HG03571 (cell line): Measurements from ENCODE around the gene GNAO1.

Source experiments
- ATAC-seq: cut with Tn5 transposase; IDR thresholded peaks from one replicate; pipeline ENCODE4 v1.9.1; 2021; ENCODE audit not compliant: unreplicated experiment

The GNAO1 gene

GRCh38 chr16:56331399-56331798 lies 140.1 kb downstream of the GNAO1 start:
- no peak for ATAC-seq

DNA sequence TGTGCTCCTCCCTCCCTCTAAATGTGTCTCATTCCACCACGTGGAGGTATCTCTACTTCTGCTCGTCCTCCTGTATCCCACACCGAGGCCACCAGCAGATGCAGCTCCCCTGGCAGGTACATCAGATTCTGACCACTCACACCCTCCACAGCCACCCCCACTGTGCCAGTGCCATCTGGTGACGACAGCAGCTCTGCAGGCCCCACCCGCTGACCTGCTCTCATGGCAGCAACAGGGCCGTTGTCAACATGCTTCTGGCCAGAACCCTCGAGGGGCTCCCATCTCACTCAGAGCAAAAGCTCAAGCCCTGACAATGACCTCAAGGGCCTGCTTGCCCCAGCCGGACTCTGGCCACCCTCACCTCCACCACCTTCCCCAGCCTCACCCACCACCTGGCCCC lies 140.6 kb downstream of the GNAO1 start:
- ATAC-seq = no peak

- ATAC-seq = no peak
Observed at GRCh38 chr16:56332464-56333079, 141.3 kb downstream of the GNAO1 start.

GRCh38 chr16:56334761-56335160 lies 143.5 kb downstream of the GNAO1 start:
- no peak for ATAC-seq

DNA sequence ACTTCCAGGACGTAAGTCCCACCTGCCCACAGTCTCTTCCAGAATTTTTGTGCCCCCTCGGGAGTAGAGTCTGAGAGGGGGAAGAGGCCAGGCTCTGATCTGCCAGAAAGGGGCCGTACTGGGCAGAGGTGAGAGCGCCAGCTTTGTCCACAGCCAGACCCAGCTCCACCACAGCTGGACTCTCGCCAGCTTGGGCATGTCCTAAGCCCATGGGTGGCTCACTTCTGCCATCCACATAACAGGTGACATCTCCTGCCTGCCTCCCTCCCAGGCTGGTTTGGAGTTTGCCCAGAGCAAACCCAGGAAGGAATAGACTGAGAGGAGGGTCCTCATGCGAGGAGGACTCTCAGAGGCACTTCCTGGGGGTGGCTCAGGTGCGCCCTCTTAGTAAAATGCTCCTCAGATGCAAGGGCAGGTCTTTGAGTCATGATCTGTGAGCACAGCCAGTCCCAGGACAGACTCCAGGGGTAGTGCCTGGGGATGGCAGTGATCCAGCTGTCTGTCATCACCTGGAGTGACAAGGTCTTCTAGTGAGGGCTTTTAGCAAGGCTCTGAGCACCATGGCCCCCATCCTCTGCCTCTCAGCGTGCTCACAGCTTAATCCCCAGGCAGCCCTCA lies 144.9 kb downstream of the GNAO1 start:
- no peak for ATAC-seq

DNA sequence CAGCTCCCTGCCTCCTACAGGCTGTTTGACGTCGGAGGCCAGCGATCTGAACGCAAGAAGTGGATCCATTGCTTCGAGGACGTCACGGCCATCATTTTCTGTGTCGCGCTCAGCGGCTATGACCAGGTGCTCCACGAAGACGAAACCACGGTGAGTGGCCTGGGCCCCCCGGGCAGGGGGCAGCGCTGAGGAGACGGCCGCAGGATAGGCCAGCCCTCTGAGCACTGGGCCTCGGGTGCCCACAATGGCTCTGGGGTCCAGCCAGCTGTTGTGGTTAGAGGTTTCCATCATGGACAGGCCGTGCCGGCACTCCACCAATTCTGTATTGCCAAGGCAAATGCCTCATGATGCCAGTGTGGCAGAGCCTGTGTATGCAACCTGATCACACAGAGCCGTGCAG lies 145.4 kb downstream of the GNAO1 start:
- no peak for ATAC-seq

DNA sequence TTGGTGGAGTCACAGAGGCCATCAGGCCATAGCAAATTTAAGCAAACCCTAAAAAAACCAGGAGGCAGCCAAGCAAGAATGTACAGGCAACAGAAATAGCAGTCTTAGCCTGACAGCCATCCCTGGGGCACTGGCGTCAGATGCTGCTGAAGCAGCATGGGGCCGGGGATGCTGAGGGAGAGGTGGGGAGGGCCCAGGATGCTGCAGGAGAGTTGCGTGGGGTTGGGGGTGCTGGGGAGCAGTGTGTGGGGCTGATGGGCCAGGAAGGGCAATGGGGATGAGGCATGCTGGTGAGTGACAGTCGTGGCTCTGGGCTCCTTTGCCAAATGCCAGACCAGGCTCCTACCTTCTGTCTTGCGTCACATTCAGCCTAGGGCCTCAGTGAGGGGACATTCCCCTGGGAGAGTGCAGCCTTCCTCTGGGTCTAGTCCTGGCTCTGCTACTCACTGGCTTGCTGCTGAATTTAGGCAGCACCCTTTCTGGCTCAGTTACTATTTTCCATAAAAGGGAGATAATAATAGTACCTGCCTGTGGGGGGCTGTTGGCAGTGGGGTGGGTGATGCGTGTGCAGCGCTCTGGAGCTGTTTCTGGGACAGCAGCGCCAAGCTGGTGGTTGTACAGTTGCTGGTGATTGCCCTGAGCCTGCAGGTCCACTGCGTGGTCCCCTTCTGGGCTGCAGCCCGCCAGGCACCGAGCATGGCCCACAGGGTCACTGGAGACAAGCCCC lies 146.0 kb downstream of the GNAO1 start:
- no peak for ATAC-seq

- no peak for ATAC-seq
Observed at GRCh38 chr16:56337858-56338325, 146.6 kb downstream of the GNAO1 start.

DNA sequence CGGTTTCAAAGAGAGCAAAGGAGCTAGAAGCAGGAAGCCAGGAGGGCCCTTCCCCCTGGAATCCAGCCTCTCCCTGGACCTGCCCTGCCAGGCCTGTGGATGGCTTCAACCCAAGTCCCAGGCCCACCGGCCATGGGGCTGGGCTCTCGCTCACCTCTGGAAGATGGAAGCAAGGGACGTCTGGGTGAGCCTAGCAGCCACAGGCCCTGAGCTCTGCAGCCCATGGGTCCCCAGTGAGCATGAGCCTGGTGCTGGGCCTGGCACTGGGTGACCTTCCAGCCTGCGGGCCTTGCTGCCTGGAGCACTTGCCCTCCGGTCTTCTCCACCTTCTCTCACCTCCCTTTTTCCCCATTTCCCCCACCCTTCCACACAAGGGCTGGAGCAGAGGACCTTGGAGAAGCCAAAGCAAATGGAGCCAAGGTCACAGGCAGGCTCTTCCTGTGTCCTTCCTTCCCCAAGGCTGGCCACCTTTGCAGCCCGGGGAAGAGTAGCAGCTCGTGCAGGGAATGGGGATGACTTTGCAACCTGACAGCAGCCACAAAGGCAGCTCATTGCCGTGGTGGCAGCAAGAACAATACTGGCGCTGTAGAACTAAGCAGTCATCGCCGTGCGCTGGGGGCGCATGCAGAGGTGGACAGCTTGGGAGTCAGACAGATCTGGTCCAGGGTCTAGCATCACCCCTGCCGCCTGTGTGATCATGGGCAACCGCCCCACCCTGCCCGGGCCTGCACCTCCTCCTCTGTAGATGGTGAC lies 147.5 kb downstream of the GNAO1 start:
- no peak for ATAC-seq

DNA sequence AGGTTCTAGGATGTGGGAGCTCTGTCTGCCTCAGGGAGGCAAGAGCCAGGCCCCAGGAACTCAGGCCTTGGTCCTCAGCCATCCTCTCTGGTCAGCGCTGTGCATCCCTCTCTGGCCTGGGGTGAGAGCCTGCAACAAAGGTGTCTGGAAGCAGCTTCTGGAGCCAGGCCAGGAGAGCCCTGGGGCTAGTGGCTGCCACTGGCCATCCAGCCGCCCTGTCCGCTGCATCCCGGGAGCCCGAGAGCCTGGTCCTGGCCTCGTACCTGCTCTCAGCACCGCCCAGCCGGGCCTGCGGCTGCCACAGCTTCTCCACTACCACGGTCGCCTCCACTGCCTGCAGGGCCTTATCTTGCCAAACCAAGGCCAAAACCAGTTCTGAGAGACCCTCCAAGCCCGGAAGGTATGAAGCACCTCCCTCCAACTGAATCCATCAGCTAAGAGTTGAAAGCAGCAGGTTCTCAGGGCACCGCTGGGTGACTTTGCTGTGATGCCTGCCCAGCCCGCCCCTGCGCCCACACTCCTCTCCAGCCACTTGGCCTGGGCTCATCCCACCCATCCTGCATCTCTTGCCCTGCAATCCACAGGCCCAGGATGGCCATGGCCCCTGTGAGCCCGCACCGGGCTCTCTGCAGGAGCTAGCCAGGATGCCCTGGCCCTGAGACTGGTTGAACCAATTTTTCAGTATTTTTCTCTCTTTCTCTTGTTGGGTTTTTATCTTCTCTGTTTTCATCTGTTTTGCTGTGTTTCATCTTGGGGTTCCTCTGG lies 148.3 kb downstream of the GNAO1 start:
- ATAC-seq = no peak

GRCh38 chr16:56340416-56340815 lies 149.1 kb downstream of the GNAO1 start:
- ATAC-seq = no peak

- ATAC-seq = no peak
Observed at GRCh38 chr16:56340864-56341365, 149.6 kb downstream of the GNAO1 start.

DNA sequence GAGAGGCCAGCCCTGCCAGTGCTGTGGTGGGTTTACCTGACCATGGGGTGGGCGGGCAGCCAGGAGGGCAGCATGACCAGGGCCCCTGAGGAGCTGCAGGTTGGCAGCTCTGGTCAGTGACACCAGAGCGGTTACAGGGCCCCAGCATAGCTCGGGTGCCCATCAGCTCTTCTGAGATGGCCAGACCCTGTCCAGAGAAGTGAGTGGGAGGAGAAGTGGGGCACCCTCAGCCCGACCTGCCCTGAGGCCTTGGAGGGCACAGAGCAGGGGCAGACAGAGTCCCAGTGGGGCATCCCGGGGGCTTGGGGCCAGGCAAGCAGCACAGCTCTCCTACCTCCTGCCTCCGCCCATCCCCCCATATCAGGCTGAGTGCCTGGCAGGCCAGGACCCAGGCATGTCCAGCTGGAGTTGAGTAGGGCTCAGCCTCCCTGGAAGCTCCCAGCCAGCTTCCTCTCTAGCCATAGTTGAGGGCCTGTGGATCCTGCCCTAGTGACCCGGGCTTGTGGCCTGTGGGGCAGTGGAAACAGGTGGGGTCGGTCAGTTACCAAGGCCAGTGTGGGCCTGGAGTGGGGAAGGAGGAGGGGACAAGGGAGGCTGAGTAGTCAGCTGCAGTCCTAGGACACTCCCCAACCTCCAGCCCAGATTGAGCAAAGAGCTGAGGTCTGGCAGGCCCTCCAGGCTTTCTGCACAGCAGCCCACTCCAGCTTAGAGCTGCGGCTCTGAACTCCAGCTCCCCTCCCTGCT lies 150.5 kb downstream of the GNAO1 start:
- no peak for ATAC-seq

GRCh38 chr16:56343661-56344517 lies 152.6 kb downstream of the GNAO1 start:
- no peak for ATAC-seq

DNA sequence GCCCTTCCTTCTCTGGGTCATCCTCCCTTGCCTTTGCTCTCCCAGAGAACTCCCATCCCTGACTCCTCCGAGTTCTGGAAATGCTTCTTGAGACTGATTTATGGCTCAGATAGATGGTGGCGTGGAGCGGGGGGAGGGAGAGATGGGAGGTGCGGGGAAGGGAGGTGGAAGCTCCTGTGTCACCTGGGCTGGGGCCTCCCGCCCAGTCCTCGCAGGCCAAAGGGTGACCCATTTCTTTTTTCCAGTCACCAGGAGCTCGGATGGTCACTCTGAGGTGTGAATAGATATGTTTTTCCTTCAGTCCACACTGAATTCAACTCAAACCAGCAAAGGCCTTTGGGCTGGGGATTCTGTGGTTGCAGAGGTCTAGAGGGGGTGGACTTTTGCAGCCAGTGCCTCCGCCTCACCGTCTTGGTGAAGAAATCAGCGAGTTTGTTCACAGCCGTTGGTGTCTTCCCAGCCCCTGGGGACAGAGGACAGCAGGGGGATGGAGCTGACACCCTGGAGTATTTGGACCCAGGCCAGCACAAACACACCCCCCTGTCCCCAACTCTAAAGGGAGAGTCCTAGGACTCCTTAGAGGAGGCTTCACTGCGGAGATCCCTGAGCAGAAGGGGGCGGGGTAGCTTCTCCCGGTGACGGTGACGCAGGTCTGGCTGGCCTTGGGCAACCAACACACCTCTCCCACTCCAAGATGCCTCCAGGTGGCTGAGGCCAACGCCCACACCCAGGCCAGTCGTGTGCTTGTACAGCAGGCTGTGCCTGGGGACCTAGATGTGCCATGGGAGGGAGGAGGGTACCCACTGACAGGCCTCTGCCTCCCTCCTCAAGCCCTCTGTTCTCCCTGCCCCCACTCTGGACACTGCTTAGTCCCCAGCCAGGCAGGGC lies 153.5 kb downstream of the GNAO1 start:
- no peak for ATAC-seq

DNA sequence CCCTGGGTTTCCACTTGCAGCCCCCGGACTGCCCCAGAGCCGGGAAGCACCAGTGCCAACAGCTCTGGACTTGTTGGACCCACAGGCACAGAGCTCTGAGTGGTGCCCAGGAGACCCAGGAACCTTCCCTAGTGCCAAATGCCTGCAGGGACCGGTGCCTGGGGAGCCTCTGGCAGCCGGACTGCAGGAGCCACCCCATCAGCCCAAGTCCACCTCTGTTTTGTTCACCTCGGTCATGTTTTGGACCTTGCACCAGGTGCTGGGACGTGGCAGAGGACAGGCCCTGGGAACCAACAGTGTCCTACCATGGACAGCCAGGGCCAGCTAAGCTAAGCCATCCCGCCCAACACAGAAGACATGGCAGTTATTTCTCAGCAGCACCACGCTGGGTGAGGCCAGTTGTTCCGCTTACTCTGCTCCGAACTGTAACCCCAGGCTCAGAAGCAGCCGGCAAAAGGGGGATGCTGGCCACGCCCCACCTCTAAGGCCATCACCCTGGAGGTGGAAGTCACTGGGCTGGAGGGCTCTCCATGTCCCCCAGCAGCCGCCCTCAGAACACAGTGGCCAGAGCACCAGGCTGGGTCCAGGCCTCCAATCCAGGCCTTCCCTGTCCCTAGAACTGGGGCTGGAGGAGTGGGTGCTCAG lies 154.2 kb downstream of the GNAO1 start:
- no peak for ATAC-seq

DNA sequence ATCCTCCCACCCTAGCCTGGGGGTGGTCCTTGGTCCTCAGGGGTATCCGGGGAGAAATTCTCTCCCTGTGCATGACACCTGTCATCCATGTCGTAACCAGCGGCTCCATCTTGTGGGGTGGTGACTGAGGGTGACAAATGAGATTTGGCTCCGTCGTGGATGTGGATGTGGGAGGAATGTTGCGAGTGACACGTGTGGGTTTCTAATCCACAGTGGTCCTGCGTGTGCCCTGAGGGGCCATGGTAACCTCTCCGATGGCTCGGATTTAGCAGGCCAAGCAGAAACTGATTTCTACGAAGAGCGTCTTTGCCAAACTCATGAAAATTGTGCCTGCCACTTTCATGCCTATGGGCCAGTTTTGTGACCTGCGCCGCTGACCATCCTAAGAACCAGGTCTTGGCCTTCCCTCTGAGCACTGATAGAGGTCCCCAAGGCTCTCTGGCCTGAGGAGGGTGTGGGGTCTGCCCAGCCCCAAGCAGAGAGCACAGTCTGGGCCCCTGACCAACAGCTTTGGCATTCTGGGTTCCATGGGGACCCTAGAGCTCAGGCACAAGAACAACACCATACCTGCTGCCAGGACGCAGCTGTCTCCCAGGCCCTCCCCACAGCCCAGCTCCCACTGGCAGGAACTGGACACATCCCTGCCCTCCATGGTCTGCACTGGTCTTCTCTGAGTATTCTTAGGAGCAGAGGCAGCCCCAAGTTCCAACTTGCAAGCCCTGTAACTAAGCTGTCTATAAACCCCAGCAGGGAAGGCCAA lies 155.0 kb downstream of the GNAO1 start:
- no peak for ATAC-seq
